OCI-LY3 (cell line): ENCODE measurements around the gene HRAS.

ENCODE experiments used
- EZH2phosphoT487 ChIP-seq: fragments of 200-600 bp; shearing (Covaris generic); IDR thresholded peaks from 2 replicates; pipeline ENCODE4 v1.6.1; 2018; ENCODE audit warnings: antibody characterized with exemption, mixed run types, low read depth
- TF ChIP-seq, protein P1 (sequence below): fragments of 200-600, 300-600 bp; sonication (generic); IDR thresholded peaks from 2 replicates; pipeline ENCODE4 v1.5.1; 2014; ENCODE audit warnings: antibody characterized with exemption, low read length, low read depth

GRCh38 chr11:503179-503981 is 32.0 kb downstream of the HRAS start:
- TF ChIP-seq, protein P1, sequence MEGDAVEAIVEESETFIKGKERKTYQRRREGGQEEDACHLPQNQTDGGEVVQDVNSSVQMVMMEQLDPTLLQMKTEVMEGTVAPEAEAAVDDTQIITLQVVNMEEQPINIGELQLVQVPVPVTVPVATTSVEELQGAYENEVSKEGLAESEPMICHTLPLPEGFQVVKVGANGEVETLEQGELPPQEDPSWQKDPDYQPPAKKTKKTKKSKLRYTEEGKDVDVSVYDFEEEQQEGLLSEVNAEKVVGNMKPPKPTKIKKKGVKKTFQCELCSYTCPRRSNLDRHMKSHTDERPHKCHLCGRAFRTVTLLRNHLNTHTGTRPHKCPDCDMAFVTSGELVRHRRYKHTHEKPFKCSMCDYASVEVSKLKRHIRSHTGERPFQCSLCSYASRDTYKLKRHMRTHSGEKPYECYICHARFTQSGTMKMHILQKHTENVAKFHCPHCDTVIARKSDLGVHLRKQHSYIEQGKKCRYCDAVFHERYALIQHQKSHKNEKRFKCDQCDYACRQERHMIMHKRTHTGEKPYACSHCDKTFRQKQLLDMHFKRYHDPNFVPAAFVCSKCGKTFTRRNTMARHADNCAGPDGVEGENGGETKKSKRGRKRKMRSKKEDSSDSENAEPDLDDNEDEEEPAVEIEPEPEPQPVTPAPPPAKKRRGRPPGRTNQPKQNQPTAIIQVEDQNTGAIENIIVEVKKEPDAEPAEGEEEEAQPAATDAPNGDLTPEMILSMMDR, result no peak
- TF ChIP-seq EZH2phosphoT487, result no peak
